Neural progenitor cell (in vitro differentiated cells): Measurements from ENCODE around the gene SLC35G2.

ENCODE experiments used
- EZH2 ChIP-seq: fragments of 200-600 bp; sonication (generic); IDR thresholded peaks from 2 replicates; pipeline ENCODE4 v1.6.1; 2017; ENCODE audit warnings: antibody characterized with exemption, mild to moderate bottlenecking, moderate library complexity
- EZH2phosphoT487 ChIP-seq: fragments of 200-600 bp; sonication (generic); IDR thresholded peaks from 2 replicates; pipeline ENCODE4 v1.6.1; 2017; ENCODE audit warnings: antibody characterized with exemption
- TF ChIP-seq, protein P1 (sequence below): fragments of 200-600 bp; sonication (generic); IDR thresholded peaks from 2 replicates; pipeline ENCODE4 v1.5.1; 2017; ENCODE audit warnings: antibody characterized with exemption, mild to moderate bottlenecking

DNA sequence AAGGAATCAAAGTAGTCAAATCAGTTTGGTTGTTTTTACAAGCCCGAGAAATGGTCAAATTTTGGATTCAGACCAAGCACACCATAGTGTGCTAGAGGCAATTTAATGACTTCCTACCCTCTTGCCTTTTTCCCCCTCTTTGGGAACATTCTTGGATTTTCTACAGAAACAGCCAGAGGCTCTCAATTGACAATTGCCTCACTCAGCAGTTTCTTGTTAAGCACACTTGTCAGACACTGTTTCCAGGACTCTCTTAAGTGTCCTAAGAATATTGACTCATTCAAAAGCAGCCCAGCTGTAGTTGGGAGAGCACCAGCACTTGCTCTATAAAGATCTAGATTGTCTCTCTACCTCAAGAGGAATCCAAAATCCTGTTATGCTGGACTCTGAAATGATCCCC is 1.5 kb upstream of the SLC35G2 start:
- TF ChIP-seq, protein P1, sequence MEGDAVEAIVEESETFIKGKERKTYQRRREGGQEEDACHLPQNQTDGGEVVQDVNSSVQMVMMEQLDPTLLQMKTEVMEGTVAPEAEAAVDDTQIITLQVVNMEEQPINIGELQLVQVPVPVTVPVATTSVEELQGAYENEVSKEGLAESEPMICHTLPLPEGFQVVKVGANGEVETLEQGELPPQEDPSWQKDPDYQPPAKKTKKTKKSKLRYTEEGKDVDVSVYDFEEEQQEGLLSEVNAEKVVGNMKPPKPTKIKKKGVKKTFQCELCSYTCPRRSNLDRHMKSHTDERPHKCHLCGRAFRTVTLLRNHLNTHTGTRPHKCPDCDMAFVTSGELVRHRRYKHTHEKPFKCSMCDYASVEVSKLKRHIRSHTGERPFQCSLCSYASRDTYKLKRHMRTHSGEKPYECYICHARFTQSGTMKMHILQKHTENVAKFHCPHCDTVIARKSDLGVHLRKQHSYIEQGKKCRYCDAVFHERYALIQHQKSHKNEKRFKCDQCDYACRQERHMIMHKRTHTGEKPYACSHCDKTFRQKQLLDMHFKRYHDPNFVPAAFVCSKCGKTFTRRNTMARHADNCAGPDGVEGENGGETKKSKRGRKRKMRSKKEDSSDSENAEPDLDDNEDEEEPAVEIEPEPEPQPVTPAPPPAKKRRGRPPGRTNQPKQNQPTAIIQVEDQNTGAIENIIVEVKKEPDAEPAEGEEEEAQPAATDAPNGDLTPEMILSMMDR, result no peak
- TF ChIP-seq EZH2phosphoT487 (no peak), EZH2 (no peak)
